K562 (cell line): ENCODE results near the gene DAB1. TPM values are rescaled to one million over a fixed set of nuclear protein-coding genes. Genes with fewer than 3 reads are reported as not detected.

Experiments used
- CBFA2T2 ChIP-seq: fragments of 450-650 bp; conservative IDR thresholded peaks from 2 replicates; pipeline ENCODE4 v1.6.1; 2017; ENCODE audit warnings: mild to moderate bottlenecking
- CREB1 ChIP-seq, 2 experiments: sonication (generic) in 1 of 2; formaldehyde crosslinking in 1 of 2; IDR thresholded peaks; 2 replicates each; pipeline versions ENCODE4 v1.6.1 to v1.8.0; 2012 to 2022; ENCODE audit warnings: inconsistent platforms in 1 of 2, mild to moderate bottlenecking in 1 of 2, missing genetic modification reagents in 1 of 2, moderate library complexity in 1 of 2
- E2F8 ChIP-seq: fragments of 450-650 bp; IDR thresholded peaks from 2 replicates; pipeline ENCODE4 v1.7.1; 2018; ENCODE audit warnings: mild to moderate bottlenecking, low read depth; ENCODE audit not compliant: partially characterized antibody
- MAX ChIP-seq: sonication (generic); formaldehyde crosslinking; IDR thresholded peaks from 2 replicates; pipeline ENCODE4 v1.9.0; 2022; ENCODE audit warnings: mild to moderate bottlenecking, missing genetic modification reagents
- MBD1 ChIP-seq: fragments of 250-450 bp; sonication (Bioruptor Pico); IDR thresholded peaks from 2 replicates; pipeline ENCODE4 v1.8.0; 2022; ENCODE audit warnings: inconsistent platforms
- ZMIZ1 ChIP-seq, 2 experiments: fragments of 150-350 bp in 1 of 2; IDR thresholded peaks; 2 replicates each; pipeline ENCODE4 v1.6.1; 2012 to 2016; ENCODE audit warnings: low read depth in 2 of 2, low read length in 2 of 2, mild to moderate bottlenecking in 1 of 2, moderate library complexity in 1 of 2
- ZNF592 ChIP-seq: fragments of 450-650 bp; IDR thresholded peaks from 2 replicates; pipeline ENCODE4 v1.6.1; 2017; ENCODE audit warnings: antibody characterized with exemption, mild to moderate bottlenecking
- polyA plus RNA-seq, 8 experiments: library from polyadenylated mRNA; depleted of rRNA in 4 of 8; stranded (reverse) in 5 of 8; unstranded in 3 of 8; fragments of >200 nt; fragmentation: Nextera tagmentation in 2 of 8; fragmentation: Illumina TruSeq in 1 of 8; extraction: Ambion mirVana in 2 of 8; extraction: Trizol in 1 of 8; gene quantifications; 2 replicates each; pipeline versions ENCODE4 v1.2.1 to v1.2.3, GENCODE V29; 2011 to 2014; ENCODE audit warnings: inconsistent platforms in 1 of 8, missing spikeins in 1 of 8
- total RNA-seq, 7 experiments: library from RNA; depleted of rRNA in 6 of 7; stranded (reverse); fragments of >200 nt in 6 of 7; fragmentation: Illumina TruSeq in 2 of 7; extraction: Trizol in 2 of 7; gene quantifications; 2 replicates each; pipeline versions ENCODE4 v1.2.1 to v1.2.3, GENCODE V29; 2011 to 2021; ENCODE audit warnings: low replicate concordance in 1 of 7

Gene DAB1
- total and polyA plus RNA-seq, 9 of the 15 experiments (the other 6 are each of a cell fraction or from before 2014, with no cell fraction given): not detected

GRCh38 chr1:57218487-57219079, 205.3 kb downstream of the DAB1 start (continued):
- no peak for TF ChIP-seq MBD1 (CRISPR knock-in tag)
- no peak for TF ChIP-seq E2F8
- TF ChIP-seq ZMIZ1 (IDR thresholded peaks at IDR 0.05; ENCODE audit: low read depth in 2 of 2, low read length in 2 of 2): peak in 1 of 2 experiments; percentile 96; a peak in 2 of 4 replicates
- no peak for TF ChIP-seq ZNF592
- TF ChIP-seq MAX (CRISPR knock-in tag): no peak
- TF ChIP-seq CBFA2T2: peak; percentile 98
- TF ChIP-seq CREB1 (IDR thresholded peaks at IDR 0.05): peak; percentile 70; the same call in 1 of the 2 replicates
- no peak for TF ChIP-seq CREB1 (CRISPR knock-in tag; IDR thresholded peaks at IDR 0.05)
